OCI-LY3 (cell line): ENCODE measurements around the gene FRMD4B.

Source experiments
- H2AFZ ChIP-seq: fragments of 200-600, 300-600 bp; shearing (Covaris generic); 2 replicates; pipeline ENCODE4 v1.6.0; 2014; ENCODE audit warnings: antibody characterized with exemption, low read depth, low read length
- H3K27ac ChIP-seq: fragments of 200-600, 300-600 bp; sonication (generic); 2 replicates; pipeline ENCODE4 v1.5.1; 2014; ENCODE audit warnings: mild to moderate bottlenecking, low read length, moderate library complexity, mixed read lengths
- H3K27me3 ChIP-seq: fragments of 200-600, 300-600 bp; sonication (generic); 2 replicates; pipeline ENCODE4 v1.6.1; 2014; ENCODE audit warnings: low read depth, low read length, mixed read lengths
- H3K36me3 ChIP-seq: fragments of 200-600, 300-600 bp; sonication (generic); replicated peaks from 2 replicates; pipeline ENCODE3; 2014; ENCODE audit warnings: low read depth, low read length, mixed read lengths
- H3K4me1 ChIP-seq: fragments of 300-600, 200-600 bp; sonication (generic); 2 replicates; pipeline ENCODE4 v1.6.1; 2014; ENCODE audit warnings: low read length, mixed read lengths
- H3K4me2 ChIP-seq: fragments of 200-600, 300-600 bp; sonication (generic); 2 replicates; pipeline ENCODE4 v1.6.1; 2014; ENCODE audit warnings: low read length, mixed read lengths
- H3K4me3 ChIP-seq: fragments of 300-600, 200-600 bp; sonication (generic); 2 replicates; pipeline ENCODE4 v1.5.1; 2014; ENCODE audit warnings: antibody characterized with exemption, mild to moderate bottlenecking, low read length, moderate library complexity
- H3K79me2 ChIP-seq: fragments of 300-600, 200-600 bp; shearing (Covaris generic); 2 replicates; pipeline ENCODE4 v1.6.1; 2014; ENCODE audit warnings: mild to moderate bottlenecking, low read length, mixed read lengths
- H3K9ac ChIP-seq: fragments of 300-600, 200-600 bp; shearing (Covaris generic); 2 replicates; pipeline ENCODE4 v1.6.0; 2014; ENCODE audit warnings: mild to moderate bottlenecking, low read length, moderate library complexity
- H3K9me3 ChIP-seq: fragments of 200-600, 300-600 bp; shearing (Covaris generic); 2 replicates; pipeline ENCODE4 v1.6.1; 2014; ENCODE audit warnings: low read length, mixed read lengths; ENCODE audit not compliant: insufficient read depth
- H4K20me1 ChIP-seq: fragments of 200-600, 300-600 bp; sonication (generic); 2 replicates; pipeline ENCODE4 v1.6.1; 2016; ENCODE audit warnings: low read length, mixed read lengths; ENCODE audit not compliant: insufficient read depth
- CTCF ChIP-seq: fragments of 200-600, 300-600 bp; sonication (generic); IDR thresholded peaks from 2 replicates; pipeline ENCODE4 v1.5.1; 2014; ENCODE audit warnings: antibody characterized with exemption, low read length, low read depth
- EZH2phosphoT487 ChIP-seq: fragments of 200-600 bp; shearing (Covaris generic); IDR thresholded peaks from 2 replicates; pipeline ENCODE4 v1.6.1; 2018; ENCODE audit warnings: antibody characterized with exemption, mixed run types, low read depth

FRMD4B gene

GRCh38 chr3:69371816-69372215 lies 14.1 kb downstream of the FRMD4B start:
- peaks cover 8% of the 10 kb centered on the region for H3K27me3 ChIP-seq
- no peaks in the 10 kb centered on the region for H3K9me3 ChIP-seq
- no peak overlapping the region for H3K27ac ChIP-seq
- H2AFZ ChIP-seq: no peak overlapping the region
- no peak overlapping the region for H3K4me3 ChIP-seq
- H3K4me2 ChIP-seq: no peak overlapping the region
- no peak overlapping the region for H3K9ac ChIP-seq
- TF ChIP-seq EZH2phosphoT487 (no peak), CTCF (no peak)
- H3K79me2 ChIP-seq: no peaks in the 10 kb centered on the region
- no peaks in the 10 kb centered on the region for H3K4me1 ChIP-seq
- H3K36me3 ChIP-seq: no peaks in the 10 kb centered on the region
- no peaks in the 10 kb centered on the region for H4K20me1 ChIP-seq

GRCh38 chr3:69370901-69371301 lies 15.0 kb downstream of the FRMD4B start:
- Histone ChIP-seq H3K4me2 (no peak overlapping the region), H2AFZ (no peak overlapping the region), H3K9me3 (no peaks in the 10 kb centered on the region), H3K9ac (no peak overlapping the region), H3K36me3 (no peaks in the 10 kb centered on the region), H4K20me1 (no peaks in the 10 kb centered on the region), H3K4me1 (no peaks in the 10 kb centered on the region), H3K79me2 (no peaks in the 10 kb centered on the region), H3K27me3 (peaks cover 8% of the 10 kb centered on the region), H3K27ac (no peak overlapping the region), H3K4me3 (no peak overlapping the region)
- TF ChIP-seq CTCF: no peak
- no peak for TF ChIP-seq EZH2phosphoT487

GRCh38 chr3:69370156-69370883 lies 15.6 kb downstream of the FRMD4B start:
- H3K4me2 ChIP-seq: no peak overlapping the region
- H3K79me2 ChIP-seq: no peaks in the 10 kb centered on the region
- TF ChIP-seq EZH2phosphoT487 (no peak), CTCF (no peak)
- peaks cover 8% of the 10 kb centered on the region for H3K27me3 ChIP-seq
- H4K20me1 ChIP-seq: no peaks in the 10 kb centered on the region
- H3K36me3 ChIP-seq: no peaks in the 10 kb centered on the region
- H3K4me1 ChIP-seq: no peaks in the 10 kb centered on the region
- no peak overlapping the region for H3K27ac ChIP-seq
- H3K9me3 ChIP-seq: no peaks in the 10 kb centered on the region
- no peak overlapping the region for H2AFZ ChIP-seq
- H3K4me3 ChIP-seq: no peak overlapping the region
- H3K9ac ChIP-seq: no peak overlapping the region

GRCh38 chr3:69368129-69368741 lies 17.7 kb downstream of the FRMD4B start:
- Histone ChIP-seq H2AFZ (no peak overlapping the region), H3K9me3 (no peaks in the 10 kb centered on the region), H3K4me1 (no peaks in the 10 kb centered on the region), H3K27me3 (peaks cover 8% of the 10 kb centered on the region), H4K20me1 (no peaks in the 10 kb centered on the region), H3K27ac (no peak overlapping the region), H3K4me3 (no peak overlapping the region), H3K9ac (no peak overlapping the region), H3K79me2 (no peaks in the 10 kb centered on the region), H3K36me3 (no peaks in the 10 kb centered on the region), H3K4me2 (no peak overlapping the region)
- TF ChIP-seq EZH2phosphoT487 (no peak), CTCF (no peak)
